HCT116 (cell line): Measurements from ENCODE around the gene RNF183. TPM values are rescaled to one million over a fixed set of nuclear protein-coding genes. Genes with fewer than 3 reads are reported as not detected.

Source experiments
- ATAC-seq: fragments of 200-7000 bp; cut with Tn5 transposase; 2 replicates; pipeline ENCODE4 v1.9.1; 2020; ENCODE audit warnings: mild to moderate bottlenecking, moderate library complexity
- BruUV-seq: library from RNA; stranded (reverse); fragments of 400-500 nt; replicated peaks from 2 replicates; lab custom pipeline; 2021; lab: Mats Ljungman, UMichigan
- CTCF ChIA-PET: fragments of 300-600 bp; sonication (Branson Sonifier 250); formaldehyde crosslinking; loops from one replicate; lab custom pipeline; 2021; ENCODE audit warnings: antibody characterized with exemption; lab: Charles Lee
- POLR2A ChIA-PET: fragments of 300-600, 350-600 bp; sonication (Branson Sonifier 250); formaldehyde crosslinking; loops from one replicate; lab custom pipeline; 2021; ENCODE audit warnings: antibody characterized with exemption; lab: Charles Lee
- RAD21 ChIA-PET, 2 experiments: fragments of 300-600 bp; sonication (Branson Sonifier 250); formaldehyde crosslinking; loops; one replicate each; lab custom pipeline; 2023; ENCODE audit warnings: low total read pairs in 2 of 2; ENCODE audit not compliant: uncharacterized antibody in 2 of 2, unreplicated experiment in 2 of 2, low non-redundant PET in 1 of 2; lab: Charles Lee
- DNase-seq: peaks from one replicate; pipeline ENCODE4 v3.0.0-alpha.2; 2010; ENCODE audit warnings: low read depth, low spot score
- H2AFZ ChIP-seq: fragments of 200-600 bp; shearing (Covaris generic), sonication (generic); 2 replicates; pipeline ENCODE4 v1.6.1; 2017; ENCODE audit warnings: low read depth, mixed run types, mixed read lengths, antibody characterized with exemption, low read length; ENCODE audit not compliant: poor library complexity, severe bottlenecking
- H3K27ac ChIP-seq: 2 replicates; pipeline ENCODE4 v1.5.1; 2012; ENCODE audit warnings: low read depth, low read length
- H3K27me3 ChIP-seq: fragments of 200-600 bp; sonication (generic); 2 replicates; pipeline ENCODE4 v1.6.1; 2016; ENCODE audit warnings: mixed run types, low read length, mixed read lengths; ENCODE audit not compliant: insufficient read depth
- H3K36me3 ChIP-seq, 2 experiments: fragments of 200-500 bp in 1 of 2; fragments of 200-600 bp in 1 of 2; sonication (Bioruptor generic) in 1 of 2; sonication (generic) in 1 of 2; 2 replicates each; pipeline versions ENCODE4 v1.5.1 to v1.6.1; 2014 to 2016; ENCODE audit warnings: low read length in 2 of 2, inconsistent platforms in 1 of 2, mixed read lengths in 1 of 2, mixed run types in 1 of 2; ENCODE audit not compliant: insufficient read depth in 2 of 2, control insufficient read depth in 1 of 2
- H3K4me1 ChIP-seq, 2 experiments: fragments of 200-600 bp in 1 of 2; sonication (generic) in 1 of 2; 2 replicates each; pipeline versions ENCODE4 v1.5.1 to v1.6.1; 2012 to 2017; ENCODE audit warnings: low read length in 2 of 2, inconsistent platforms in 1 of 2, mild to moderate bottlenecking in 1 of 2, mixed read lengths in 1 of 2, mixed run types in 1 of 2, moderate library complexity in 1 of 2; ENCODE audit not compliant: insufficient read depth in 2 of 2, control insufficient read depth in 1 of 2
- H3K4me2 ChIP-seq: fragments of 200-600 bp; sonication (generic); 2 replicates; pipeline ENCODE4 v1.6.1; 2017; ENCODE audit warnings: mixed run types, low read length, mixed read lengths
- H3K4me3 ChIP-seq, 2 experiments: fragments of 200-600 bp in 1 of 2; sonication (generic) in 1 of 2; replicated peaks in 1 of 2; 2 replicates each; pipeline ENCODE4 v1.5.1; 2011 to 2016; ENCODE audit warnings: low read length in 2 of 2, control low read depth in 1 of 2, low read depth in 1 of 2, mild to moderate bottlenecking in 1 of 2, mixed read lengths in 1 of 2, mixed run types in 1 of 2
- H3K79me2 ChIP-seq: fragments of 200-600 bp; sonication (generic); 2 replicates; pipeline ENCODE4 v1.6.1; 2017; ENCODE audit warnings: mild to moderate bottlenecking, mixed run types, low read length, moderate library complexity, mixed read lengths; ENCODE audit not compliant: insufficient read depth
- H3K9ac ChIP-seq: fragments of 200-600 bp; sonication (generic); 2 replicates; pipeline ENCODE4 v1.6.1; 2016; ENCODE audit warnings: low read length, mixed read lengths
- H3K9me2 ChIP-seq: fragments of 200-600 bp; sonication (generic), shearing (Covaris generic); 2 replicates; pipeline ENCODE4 v1.6.1; 2017; ENCODE audit warnings: mixed run types, mild to moderate bottlenecking, moderate library complexity; ENCODE audit not compliant: insufficient read depth
- H3K9me3 ChIP-seq, 2 experiments: fragments of 200-500 bp in 1 of 2; fragments of 200-600 bp in 1 of 2; sonication (Bioruptor generic) in 1 of 2; sonication (generic) in 1 of 2; 2 replicates each; pipeline ENCODE4 v1.6.1; 2014 to 2017; ENCODE audit warnings: low read length in 2 of 2, mixed read lengths in 2 of 2, inconsistent platforms in 1 of 2, low read depth in 1 of 2, mild to moderate bottlenecking in 1 of 2, mixed run types in 1 of 2, moderate library complexity in 1 of 2; ENCODE audit not compliant: control insufficient read depth in 1 of 2, insufficient read depth in 1 of 2
- H4K20me1 ChIP-seq: fragments of 200-600 bp; sonication (generic), shearing (Covaris generic); 2 replicates; pipeline ENCODE4 v1.6.1; 2017; ENCODE audit warnings: mixed run types, mild to moderate bottlenecking, moderate library complexity; ENCODE audit not compliant: insufficient read depth
- CBX3 ChIP-seq: IDR thresholded peaks from 2 replicates; pipeline ENCODE4 v1.6.1; 2012; ENCODE audit warnings: low read depth
- CEBPB ChIP-seq: IDR thresholded peaks from 2 replicates; pipeline ENCODE4 v1.6.1; 2012; ENCODE audit warnings: low read depth
- EGR1 ChIP-seq: IDR thresholded peaks from 2 replicates; pipeline ENCODE4 v1.6.1; 2012; ENCODE audit warnings: low read depth
- ELF1 ChIP-seq: IDR thresholded peaks from 2 replicates; pipeline ENCODE4 v1.6.1; 2012; ENCODE audit warnings: low read depth, borderline replicate concordance
- EZH2 ChIP-seq: fragments of 200-600 bp; sonication (generic); IDR thresholded peaks from 2 replicates; pipeline ENCODE4 v1.6.1; 2017; ENCODE audit warnings: antibody characterized with exemption, mixed run types
- EZH2phosphoT487 ChIP-seq: fragments of 200-600 bp; IDR thresholded peaks from 2 replicates; pipeline ENCODE4 v1.6.1; 2018; ENCODE audit warnings: antibody characterized with exemption, borderline replicate concordance
- FOSL1 ChIP-seq: IDR thresholded peaks from 2 replicates; pipeline ENCODE4 v1.6.1; 2012; ENCODE audit warnings: low read depth
- JUND ChIP-seq: IDR thresholded peaks from 2 replicates; pipeline ENCODE4 v1.6.1; 2012
- POLR2A ChIP-seq: IDR thresholded peaks from 2 replicates; pipeline ENCODE4 v1.7.0; 2011; ENCODE audit warnings: borderline replicate concordance; ENCODE audit not compliant: insufficient read depth, insufficient read length; ENCODE audit errors: extremely low read depth
- POLR2AphosphoS5 ChIP-seq: IDR thresholded peaks from 2 replicates; pipeline ENCODE4 v1.6.1; 2011; ENCODE audit warnings: mild to moderate bottlenecking, low read depth, low read length, moderate library complexity
- RAD21 ChIP-seq: IDR thresholded peaks from 2 replicates; pipeline ENCODE4 v1.6.1; 2012; ENCODE audit warnings: low read depth, mild to moderate bottlenecking
- SIN3A ChIP-seq: IDR thresholded peaks from 2 replicates; pipeline ENCODE4 v1.6.1; 2012; ENCODE audit warnings: low read depth
- SRF ChIP-seq: IDR thresholded peaks from 2 replicates; pipeline ENCODE4 v1.6.1; 2012; ENCODE audit warnings: low read depth
- TCF7L2 ChIP-seq: IDR thresholded peaks from 2 replicates; pipeline ENCODE4 v1.7.0; 2011; ENCODE audit warnings: borderline replicate concordance, inconsistent platforms; ENCODE audit not compliant: insufficient read depth, insufficient read length; ENCODE audit errors: extremely low read depth
- YY1 ChIP-seq: IDR thresholded peaks from 2 replicates; pipeline ENCODE4 v1.6.1; 2011; ENCODE audit warnings: low read length, low read depth, moderate library complexity, mild to moderate bottlenecking; ENCODE audit not compliant: insufficient replicate concordance; ENCODE audit errors: extremely low read depth
- ZFX ChIP-seq: fragments of 450-650 bp; IDR thresholded peaks from 2 replicates; pipeline ENCODE4 v1.6.1; 2017
- ZNF274 ChIP-seq: fragments of 200-500 bp; sonication (Bioruptor generic); IDR thresholded peaks from 2 replicates; pipeline ENCODE4 v1.6.1; 2014; ENCODE audit warnings: mild to moderate bottlenecking, low read depth, low read length, inconsistent platforms
- intact Hi-C: fragments of 100-400 bp; cut with micrococcal nuclease; formaldehyde crosslinking; loops from 2 replicates; pipeline ENCODE4 v1.10.0; 2022
- total RNA-seq: library from RNA; stranded (reverse); gene quantifications from one replicate; pipeline ENCODE4 v1.2.1, GENCODE V29; 2021; ENCODE audit not compliant: unreplicated experiment
- TF ChIP-seq, protein P1 (sequence below): IDR thresholded peaks from 2 replicates; pipeline ENCODE4 v1.6.1; 2012
- TF ChIP-seq, protein P2 (sequence below): IDR thresholded peaks from 2 replicates; pipeline ENCODE4 v1.6.1; 2012

RNF183 gene
- total RNA-seq, 1 experiment from 2014 or later: 0.12 TPM

DNA sequence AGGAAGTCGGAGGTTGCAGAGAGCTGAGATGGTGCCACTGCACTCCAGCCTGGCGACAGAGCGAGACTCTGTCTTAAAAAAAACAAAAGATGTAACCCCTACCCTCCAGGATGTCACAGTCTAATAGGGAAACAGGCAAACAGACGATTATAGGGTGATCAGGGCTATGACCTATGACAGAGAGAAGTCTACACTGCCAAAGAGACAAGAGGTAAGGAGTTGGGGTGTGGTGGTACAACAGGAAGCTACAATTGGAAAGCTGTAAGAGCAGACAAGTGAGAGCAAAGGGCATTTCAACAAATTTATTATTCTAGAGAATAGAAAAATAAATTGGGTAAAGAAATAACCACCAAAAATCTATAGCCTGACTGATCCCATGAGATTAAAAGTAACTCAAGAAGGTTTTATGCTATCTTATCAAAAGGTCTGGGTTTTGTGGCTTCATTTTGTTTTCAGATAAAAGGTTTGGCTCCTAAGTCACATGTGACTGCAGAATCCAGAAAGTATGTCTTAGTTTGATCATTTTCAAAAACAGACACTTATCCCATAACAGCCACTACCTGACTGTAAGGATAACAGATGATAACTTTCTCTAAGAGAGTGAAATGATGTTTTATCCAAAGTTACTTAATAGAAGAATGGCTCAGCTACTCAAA lies 35.1 kb downstream of the RNF183 start:
- no peak for DNase-seq
- peaks cover 21 to 22% of the 10 kb centered on the region in 2 experiments; a peak in 3 of 4 replicates for H3K36me3 ChIP-seq
- no peaks in the 10 kb centered on the region for H3K27me3 ChIP-seq
- H4K20me1 ChIP-seq: no peaks in the 10 kb centered on the region
- H3K4me1 ChIP-seq: no peaks in the 10 kb centered on the region
- no peak overlapping the region for H3K27ac ChIP-seq
- ATAC-seq: no peak
- H2AFZ ChIP-seq: no peak overlapping the region
- no peaks in the 10 kb centered on the region for H3K9me3 ChIP-seq
- RAD21 ChIA-PET: no interaction called here
- CTCF ChIA-PET: no interaction called here
- POLR2A ChIA-PET: no interaction called here
- no peak overlapping the region for H3K9ac ChIP-seq
- TF ChIP-seq, protein P1, sequence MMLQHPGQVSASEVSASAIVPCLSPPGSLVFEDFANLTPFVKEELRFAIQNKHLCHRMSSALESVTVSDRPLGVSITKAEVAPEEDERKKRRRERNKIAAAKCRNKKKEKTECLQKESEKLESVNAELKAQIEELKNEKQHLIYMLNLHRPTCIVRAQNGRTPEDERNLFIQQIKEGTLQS: no peak
- TF ChIP-seq ELF1: no peak
- TF ChIP-seq, protein P2, sequence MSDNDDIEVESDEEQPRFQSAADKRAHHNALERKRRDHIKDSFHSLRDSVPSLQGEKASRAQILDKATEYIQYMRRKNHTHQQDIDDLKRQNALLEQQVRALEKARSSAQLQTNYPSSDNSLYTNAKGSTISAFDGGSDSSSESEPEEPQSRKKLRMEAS: no peak
- no peak for TF ChIP-seq POLR2A
- TF ChIP-seq JUND: no peak
- no peak for TF ChIP-seq TCF7L2
- no peak for TF ChIP-seq ZNF274
- no peak for TF ChIP-seq EZH2
- no peak overlapping the region for H3K4me2 ChIP-seq
- no peaks in the 10 kb centered on the region for H3K79me2 ChIP-seq
- no peaks in the 10 kb centered on the region for H3K9me2 ChIP-seq
- H3K4me3 ChIP-seq: no peak overlapping the region
- intact Hi-C loops: no loop called here
- no TSS peak for BruUV-seq

DNA sequence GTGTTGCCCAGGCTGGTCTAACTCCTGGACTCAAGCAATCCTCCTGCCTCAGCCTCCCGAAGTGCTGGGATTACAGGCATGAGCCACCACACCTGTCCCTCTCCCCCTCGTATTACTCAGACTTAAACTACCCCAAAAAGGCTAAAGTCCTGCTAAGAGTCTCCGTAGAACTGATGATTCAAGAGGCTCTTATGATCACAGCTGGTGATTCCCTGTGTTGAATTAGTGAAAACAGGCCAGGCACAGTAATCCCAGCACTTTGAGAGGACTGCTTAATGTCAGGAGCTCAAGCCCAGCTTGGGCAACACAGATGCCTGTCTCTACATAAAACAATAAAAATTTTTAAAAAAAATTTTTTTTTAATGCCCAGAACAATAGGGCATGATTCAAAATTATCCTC lies 37.0 kb downstream of the RNF183 start:
- POLR2A ChIA-PET: no interaction called here
- Histone ChIP-seq H3K36me3 (peaks cover 15 to 30% of the 10 kb centered on the region in 2 experiments; a peak in 3 of 4 replicates), H2AFZ (no peak overlapping the region), H4K20me1 (no peaks in the 10 kb centered on the region), H3K9me3 (no peaks in the 10 kb centered on the region), H3K4me2 (no peak overlapping the region), H3K9ac (no peak overlapping the region), H3K27ac (no peak overlapping the region), H3K4me3 (no peak overlapping the region), H3K4me1 (no peaks in the 10 kb centered on the region), H3K27me3 (no peaks in the 10 kb centered on the region), H3K79me2 (no peaks in the 10 kb centered on the region), H3K9me2 (no peaks in the 10 kb centered on the region)
- CTCF ChIA-PET: interaction anchor here (0.7 to 0.8 kb wide), 2 partner anchors 8 to 1188 kb away, joined by 3 to 5 read pairs; no protein-coding TSS in a partner anchor
- TF ChIP-seq ZNF274: no peak
- no peak for TF ChIP-seq CEBPB
- TF ChIP-seq POLR2AphosphoS5: no peak
- TF ChIP-seq SRF: no peak
- TF ChIP-seq RAD21: no peak
- TF ChIP-seq ZFX: no peak
- no peak for TF ChIP-seq TCF7L2
- TF ChIP-seq CBX3: no peak
- TF ChIP-seq JUND: no peak
- TF ChIP-seq ELF1: no peak
- TF ChIP-seq EZH2: no peak
- no peak for TF ChIP-seq EGR1
- TF ChIP-seq, protein P1: no peak
- no peak for TF ChIP-seq EZH2phosphoT487
- TF ChIP-seq YY1: no peak
- TF ChIP-seq FOSL1: no peak
- no peak for TF ChIP-seq SIN3A
- TF ChIP-seq POLR2A: no peak
- DNase-seq: no peak
- intact Hi-C loops: no loop called here
- ATAC-seq: no peak
- RAD21 ChIA-PET: no interaction called here
- no TSS peak for BruUV-seq
